Liver (tissue), 9 donors: ENCODE data around the gene GNAI2. TPM values are rescaled to one million over a fixed set of nuclear protein-coding genes. Genes with fewer than 3 reads are reported as not detected.
A peak's percentile ranks its signal among the peaks of the same experiment; 100 is the strongest.

Experiments
- DNase-seq: peaks from one replicate; pipeline ENCODE4 v3.0.0-alpha.2; 2017; ENCODE audit warnings: low spot score
- H3K27ac ChIP-seq, 2 donors: one replicate each; pipeline ENCODE4 v1.7.0; 2013; ENCODE audit warnings: inconsistent platforms in 2 of 2, low read length in 2 of 2, control low read depth in 1 of 2, low read depth in 1 of 2, mild to moderate bottlenecking in 1 of 2
- H3K27me3 ChIP-seq, 4 donors: one replicate each; pipeline versions ENCODE4 v1.6.1 to v1.7.0; 2013; ENCODE audit warnings: low read length in 3 of 4, inconsistent platforms in 1 of 4, mild to moderate bottlenecking in 1 of 4, moderate library complexity in 1 of 4; ENCODE audit not compliant: control insufficient read depth in 4 of 4, insufficient read depth in 4 of 4
- H3K36me3 ChIP-seq, 4 donors: one replicate each; pipeline versions ENCODE4 v1.6.1 to v1.7.0; 2013; ENCODE audit warnings: low read length in 3 of 4, mild to moderate bottlenecking in 3 of 4, low read depth in 1 of 4, moderate library complexity in 1 of 4; ENCODE audit not compliant: control insufficient read depth in 4 of 4, insufficient read depth in 3 of 4
- H3K4me1 ChIP-seq, 4 donors: one replicate each; pipeline versions ENCODE4 v1.6.1 to v1.7.0; 2013; ENCODE audit warnings: low read length in 3 of 4, mild to moderate bottlenecking in 3 of 4, moderate library complexity in 1 of 4; ENCODE audit not compliant: control insufficient read depth in 4 of 4, insufficient read depth in 4 of 4
- H3K4me3 ChIP-seq, 3 donors: one replicate each; pipeline versions ENCODE4 v1.6.1 to v1.7.0; 2013; ENCODE audit warnings: low read length in 3 of 3, control low read depth in 1 of 3, low read depth in 1 of 3, mild to moderate bottlenecking in 1 of 3
- H3K9ac ChIP-seq, 2 donors: one replicate each; pipeline ENCODE4 v1.7.0; 2013; ENCODE audit warnings: low read length in 2 of 2, mild to moderate bottlenecking in 2 of 2, moderate library complexity in 2 of 2, control low read depth in 1 of 2, low read depth in 1 of 2
- H3K9me3 ChIP-seq, 4 donors: one replicate each; pipeline versions ENCODE4 v1.6.1 to v1.7.0; 2013; ENCODE audit warnings: low read length in 3 of 4; ENCODE audit not compliant: control insufficient read depth in 4 of 4
- FOXA1 ChIP-seq: IDR thresholded peaks from 2 replicates; pipeline ENCODE4 v1.6.1; 2016; ENCODE audit warnings: antibody characterized with exemption
- FOXA2 ChIP-seq: IDR thresholded peaks from 2 replicates; pipeline ENCODE4 v1.6.1; 2016; ENCODE audit warnings: antibody characterized with exemption
- JUND ChIP-seq, 2 donors: IDR thresholded peaks; 2 replicates each; pipeline ENCODE4 v1.6.1; 2016; ENCODE audit warnings: antibody characterized with exemption in 2 of 2
- RAD21 ChIP-seq, 2 donors: IDR thresholded peaks; 2 replicates each; pipeline ENCODE4 v1.6.1; 2016; ENCODE audit warnings: antibody characterized with exemption in 2 of 2, mild to moderate bottlenecking in 2 of 2
- RXRA ChIP-seq, 2 donors: IDR thresholded peaks; 2 replicates each; pipeline ENCODE4 v1.6.1; 2017 to 2018; ENCODE audit warnings: antibody characterized with exemption in 2 of 2, mild to moderate bottlenecking in 1 of 2
- SP1 ChIP-seq: IDR thresholded peaks from 2 replicates; pipeline ENCODE4 v1.6.1; 2018; ENCODE audit warnings: antibody characterized with exemption, mild to moderate bottlenecking
- YY1 ChIP-seq: IDR thresholded peaks from 2 replicates; pipeline ENCODE4 v1.6.1; 2016; ENCODE audit warnings: antibody characterized with exemption, mild to moderate bottlenecking
- WGBS: extraction: QIAGEN DNeasy Blood & Tissue Kit; methylation state at CpG from one replicate; pipeline ENCODE4 v1.1.7; 2013; 5-methylcytosine and 5-hydroxymethylcytosine counted together
- polyA plus RNA-seq, 2 donors: library from polyadenylated mRNA; stranded (reverse) in 1 of 2; unstranded in 1 of 2; fragments of 200-250 nt in 1 of 2; fragments of >200 nt in 1 of 2; fragmentation: Nextera tagmentation in 1 of 2; extraction: Ambion mirVana in 1 of 2; gene quantifications; one replicate each; pipeline versions ENCODE4 v1.2.1 to v1.2.3, GENCODE V29; 2013 to 2015
- total RNA-seq, 2 donors: library from RNA; depleted of rRNA; stranded (reverse); fragments of >200 nt; gene quantifications; one replicate each; pipeline ENCODE4 v1.2.3, GENCODE V29; 2014
- TF ChIP-seq, protein P1 (sequence below): fragments of 150-350 bp; IDR thresholded peaks from 2 replicates; pipeline ENCODE4 v1.5.1; 2017; ENCODE audit warnings: improper control_type of control experiment, low read depth, low read length; ENCODE audit not compliant: missing input control
- TF ChIP-seq, protein P2 (sequence below): IDR thresholded peaks from 2 replicates; pipeline ENCODE4 v1.6.1; 2016; ENCODE audit warnings: antibody characterized with exemption
- TF ChIP-seq, protein P3 (sequence below): IDR thresholded peaks from 2 replicates; pipeline ENCODE4 v1.6.1; 2016; ENCODE audit warnings: antibody characterized with exemption
- TF ChIP-seq, protein P4 (sequence below): IDR thresholded peaks from 2 replicates; pipeline ENCODE4 v1.6.1; 2016; ENCODE audit warnings: antibody characterized with exemption
- donor health status: healthy.
- donor health status: healthy.
- donor health status: healthy.
- donor health status: healthy.
- donor health status: healthy.

Gene GNAI2
- total and polyA plus RNA-seq, 4 donors = 58.3 to 86.3 (median 62.3) TPM

DNA sequence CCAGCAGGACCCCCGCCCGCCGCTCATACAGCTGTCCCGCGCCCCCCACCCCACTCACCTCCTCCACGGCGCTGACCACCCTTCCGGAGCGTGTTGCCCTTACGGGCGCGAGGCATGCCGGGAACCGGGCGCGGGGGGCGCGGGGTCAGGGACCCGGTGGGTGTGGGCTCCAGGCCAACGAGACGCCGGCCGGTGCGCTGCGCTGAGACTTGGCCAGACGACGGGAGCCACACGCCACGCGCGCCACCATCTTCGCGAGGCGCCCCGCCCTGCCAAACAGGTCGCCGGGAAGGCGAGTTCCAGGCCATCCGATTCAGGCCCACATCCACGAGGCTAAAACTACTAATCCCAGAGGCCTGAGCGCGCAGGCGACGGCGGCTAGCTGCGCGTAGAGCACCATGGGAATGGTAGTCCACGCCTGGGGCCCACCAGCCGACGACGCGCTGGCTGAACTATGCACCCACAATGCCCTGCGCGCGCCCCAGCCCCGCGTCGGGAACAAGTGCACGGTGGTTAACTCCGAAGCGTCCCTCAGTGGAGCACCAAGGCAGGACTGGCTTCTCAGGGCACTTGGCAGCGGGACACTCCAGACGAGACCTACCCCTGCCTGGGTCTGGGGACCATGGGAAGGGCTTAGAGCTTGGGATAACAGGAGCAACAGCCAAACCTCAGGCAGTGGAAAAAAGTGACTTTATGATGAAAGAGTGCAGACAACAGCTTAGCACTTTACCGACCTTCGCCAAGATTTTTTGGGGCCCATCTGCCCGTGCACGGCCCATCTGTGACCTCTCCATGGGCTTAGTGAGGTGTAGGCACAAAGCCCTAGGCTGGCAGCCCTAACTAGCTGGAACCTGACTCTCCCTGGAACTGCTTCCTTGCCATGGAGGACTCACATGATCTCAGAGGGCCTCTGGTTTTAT is 56.4 kb downstream of the GNAI2 start, which contains the start of gene IFRD2 (continued):
- TF ChIP-seq, protein P1, sequence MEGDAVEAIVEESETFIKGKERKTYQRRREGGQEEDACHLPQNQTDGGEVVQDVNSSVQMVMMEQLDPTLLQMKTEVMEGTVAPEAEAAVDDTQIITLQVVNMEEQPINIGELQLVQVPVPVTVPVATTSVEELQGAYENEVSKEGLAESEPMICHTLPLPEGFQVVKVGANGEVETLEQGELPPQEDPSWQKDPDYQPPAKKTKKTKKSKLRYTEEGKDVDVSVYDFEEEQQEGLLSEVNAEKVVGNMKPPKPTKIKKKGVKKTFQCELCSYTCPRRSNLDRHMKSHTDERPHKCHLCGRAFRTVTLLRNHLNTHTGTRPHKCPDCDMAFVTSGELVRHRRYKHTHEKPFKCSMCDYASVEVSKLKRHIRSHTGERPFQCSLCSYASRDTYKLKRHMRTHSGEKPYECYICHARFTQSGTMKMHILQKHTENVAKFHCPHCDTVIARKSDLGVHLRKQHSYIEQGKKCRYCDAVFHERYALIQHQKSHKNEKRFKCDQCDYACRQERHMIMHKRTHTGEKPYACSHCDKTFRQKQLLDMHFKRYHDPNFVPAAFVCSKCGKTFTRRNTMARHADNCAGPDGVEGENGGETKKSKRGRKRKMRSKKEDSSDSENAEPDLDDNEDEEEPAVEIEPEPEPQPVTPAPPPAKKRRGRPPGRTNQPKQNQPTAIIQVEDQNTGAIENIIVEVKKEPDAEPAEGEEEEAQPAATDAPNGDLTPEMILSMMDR = no peak
- TF ChIP-seq FOXA2 (no peak), YY1 (peak; percentile 95), JUND (IDR thresholded peaks at IDR 0.05) (no peak), FOXA1 (no peak)

DNA sequence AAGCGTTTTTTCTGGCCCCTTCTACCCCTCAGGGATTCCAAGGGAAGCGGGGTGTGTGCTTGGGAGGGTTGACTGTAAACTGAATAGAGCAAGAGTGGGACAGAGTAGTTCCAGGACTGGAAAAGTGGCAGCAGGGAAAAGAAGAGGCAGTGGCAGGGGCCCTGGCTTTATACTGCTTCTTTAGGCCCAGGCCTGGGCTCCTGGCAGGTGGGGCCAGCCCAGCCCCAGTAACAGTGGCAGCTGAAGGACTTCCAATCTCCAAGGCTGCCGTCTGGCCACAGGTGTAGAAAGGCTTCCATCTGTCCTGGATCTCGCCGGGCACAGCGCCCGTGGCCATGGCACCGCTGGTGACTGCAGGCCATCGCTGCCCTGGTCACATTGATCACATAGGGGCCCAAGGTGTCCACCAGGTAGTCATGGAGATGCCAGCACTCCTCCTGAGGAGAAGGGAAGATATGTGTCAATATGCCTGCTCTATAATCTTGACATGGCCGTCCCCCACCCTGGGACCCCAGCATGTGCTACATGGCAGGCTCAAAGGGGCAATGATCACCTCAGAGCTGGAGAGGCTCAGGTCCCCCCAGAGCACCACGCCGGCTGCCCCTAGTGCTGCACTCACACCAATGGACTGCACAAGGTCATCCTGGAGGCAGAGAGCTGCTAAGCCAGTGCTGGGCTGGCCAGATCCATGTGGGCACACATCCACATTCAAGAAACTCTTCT is 57.2 kb downstream of the GNAI2 start:
- Histone ChIP-seq H3K4me3 (peak overlapping the region in 2 of 3 donors; percentile 22 to 75), H3K9ac (peak overlapping the region; percentile 75 to 95), H3K27me3 (no peaks in the 10 kb centered on the region), H3K9me3 (no peaks in the 10 kb centered on the region), H3K27ac (peak overlapping the region; percentile 95 to 97), H3K36me3 (peaks cover 4 to 22% (median 9%) of the 10 kb centered on the region in 4 donors), H3K4me1 (peaks cover 5 to 31% (median 20%) of the 10 kb centered on the region in 4 donors)
- TF ChIP-seq, protein P2, sequence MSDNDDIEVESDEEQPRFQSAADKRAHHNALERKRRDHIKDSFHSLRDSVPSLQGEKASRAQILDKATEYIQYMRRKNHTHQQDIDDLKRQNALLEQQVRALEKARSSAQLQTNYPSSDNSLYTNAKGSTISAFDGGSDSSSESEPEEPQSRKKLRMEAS = no peak
- no peak for TF ChIP-seq RXRA (IDR thresholded peaks at IDR 0.05)
- TF ChIP-seq, protein P1 = no peak
- no peak for TF ChIP-seq RAD21 (IDR thresholded peaks at IDR 0.05)
- TF ChIP-seq, protein P3, sequence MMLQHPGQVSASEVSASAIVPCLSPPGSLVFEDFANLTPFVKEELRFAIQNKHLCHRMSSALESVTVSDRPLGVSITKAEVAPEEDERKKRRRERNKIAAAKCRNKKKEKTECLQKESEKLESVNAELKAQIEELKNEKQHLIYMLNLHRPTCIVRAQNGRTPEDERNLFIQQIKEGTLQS = no peak
- no peak for TF ChIP-seq SP1
- TF ChIP-seq YY1 = no peak
- TF ChIP-seq, protein P4, sequence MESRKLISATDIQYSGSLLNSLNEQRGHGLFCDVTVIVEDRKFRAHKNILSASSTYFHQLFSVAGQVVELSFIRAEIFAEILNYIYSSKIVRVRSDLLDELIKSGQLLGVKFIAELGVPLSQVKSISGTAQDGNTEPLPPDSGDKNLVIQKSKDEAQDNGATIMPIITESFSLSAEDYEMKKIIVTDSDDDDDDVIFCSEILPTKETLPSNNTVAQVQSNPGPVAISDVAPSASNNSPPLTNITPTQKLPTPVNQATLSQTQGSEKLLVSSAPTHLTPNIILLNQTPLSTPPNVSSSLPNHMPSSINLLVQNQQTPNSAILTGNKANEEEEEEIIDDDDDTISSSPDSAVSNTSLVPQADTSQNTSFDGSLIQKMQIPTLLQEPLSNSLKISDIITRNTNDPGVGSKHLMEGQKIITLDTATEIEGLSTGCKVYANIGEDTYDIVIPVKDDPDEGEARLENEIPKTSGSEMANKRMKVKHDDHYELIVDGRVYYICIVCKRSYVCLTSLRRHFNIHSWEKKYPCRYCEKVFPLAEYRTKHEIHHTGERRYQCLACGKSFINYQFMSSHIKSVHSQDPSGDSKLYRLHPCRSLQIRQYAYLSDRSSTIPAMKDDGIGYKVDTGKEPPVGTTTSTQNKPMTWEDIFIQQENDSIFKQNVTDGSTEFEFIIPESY = no peak
- no peak for TF ChIP-seq FOXA1
- 84% methylated on average over 12 of the region's 12 CpGs for WGBS
- DNase-seq = no peak
